ENCODE measurements around the gene UPK3B.
"Not testable (repeated sequence)": the region's sequence is repeated elsewhere in the genome, so short reads cannot be mapped to it uniquely, and the experiment has no call there.

UPK3B gene

DNA sequence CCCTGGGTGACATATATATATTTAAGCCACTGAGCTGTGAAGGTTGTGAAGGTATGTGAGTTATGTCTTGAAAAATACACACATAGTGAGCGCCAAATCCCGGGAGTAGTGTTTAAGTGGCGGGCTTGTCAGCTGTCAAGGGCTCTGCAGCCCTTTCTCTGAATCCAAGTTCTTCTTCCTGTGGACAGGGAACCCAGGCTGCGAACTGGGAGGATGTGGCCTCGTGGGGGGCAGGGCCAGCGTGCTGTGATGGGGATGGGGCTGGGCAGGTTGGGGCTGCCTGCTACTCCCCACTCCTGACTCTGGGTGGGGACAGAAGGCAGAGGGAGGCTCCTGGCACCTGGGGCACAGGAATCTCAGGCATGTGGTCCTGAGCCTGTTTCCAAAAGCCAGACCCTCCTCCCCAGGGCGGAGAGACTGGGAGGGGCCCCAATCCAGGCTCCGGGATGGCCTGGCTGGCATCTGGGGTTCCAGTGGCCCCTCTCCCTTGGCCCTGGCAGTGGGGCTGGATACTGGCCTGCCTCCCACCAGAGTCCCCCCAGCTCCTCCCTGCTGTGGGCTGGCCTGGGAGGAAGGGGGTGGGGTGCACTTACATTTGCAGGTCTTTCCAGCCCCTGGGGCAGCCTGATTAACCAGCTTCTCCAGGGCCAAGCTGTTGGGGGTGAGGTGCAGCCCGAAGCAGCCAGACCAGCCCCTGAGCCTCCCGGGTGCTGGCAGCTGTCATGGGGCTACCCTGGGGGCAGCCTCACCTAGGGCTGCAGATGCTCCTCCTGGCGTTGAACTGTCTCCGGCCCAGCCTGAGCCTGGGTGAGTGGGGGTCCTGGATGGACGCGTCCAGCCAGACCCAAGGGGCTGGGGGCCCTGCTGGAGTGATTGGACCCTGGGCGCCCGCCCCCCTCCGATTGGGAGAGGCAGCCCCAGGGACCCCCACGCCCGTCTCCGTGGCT lies at the start of gene UPK3B:
Gene UPK3B, plus strand, starts transcription at position 622 of the 947 bp plus-strand sequence. Its CDS starts 101 bp downstream, at position 723.
- no peak for DNase-seq

DNA sequence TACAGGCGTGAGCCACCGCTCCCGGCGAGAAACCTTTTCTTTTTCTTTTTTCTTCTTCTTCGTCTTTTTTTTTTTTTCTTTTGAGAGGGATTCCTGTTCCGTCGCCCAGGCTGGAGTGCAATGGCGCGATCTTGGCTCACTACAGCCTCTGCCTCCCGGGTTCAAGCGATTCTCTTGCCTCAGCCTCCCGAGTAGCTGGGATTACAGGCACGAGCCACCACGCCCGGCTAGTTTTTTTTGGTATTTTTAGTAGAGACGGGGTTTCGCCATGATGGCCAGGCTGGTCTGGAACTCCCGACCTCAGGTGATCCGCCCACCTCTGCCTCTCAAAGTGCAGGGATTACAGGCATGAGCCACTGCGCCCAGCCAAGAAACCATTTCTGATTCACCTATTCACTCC lies 49.6 kb upstream of the UPK3B start:
- not testable (repeated sequence) for DNase-seq

DNA sequence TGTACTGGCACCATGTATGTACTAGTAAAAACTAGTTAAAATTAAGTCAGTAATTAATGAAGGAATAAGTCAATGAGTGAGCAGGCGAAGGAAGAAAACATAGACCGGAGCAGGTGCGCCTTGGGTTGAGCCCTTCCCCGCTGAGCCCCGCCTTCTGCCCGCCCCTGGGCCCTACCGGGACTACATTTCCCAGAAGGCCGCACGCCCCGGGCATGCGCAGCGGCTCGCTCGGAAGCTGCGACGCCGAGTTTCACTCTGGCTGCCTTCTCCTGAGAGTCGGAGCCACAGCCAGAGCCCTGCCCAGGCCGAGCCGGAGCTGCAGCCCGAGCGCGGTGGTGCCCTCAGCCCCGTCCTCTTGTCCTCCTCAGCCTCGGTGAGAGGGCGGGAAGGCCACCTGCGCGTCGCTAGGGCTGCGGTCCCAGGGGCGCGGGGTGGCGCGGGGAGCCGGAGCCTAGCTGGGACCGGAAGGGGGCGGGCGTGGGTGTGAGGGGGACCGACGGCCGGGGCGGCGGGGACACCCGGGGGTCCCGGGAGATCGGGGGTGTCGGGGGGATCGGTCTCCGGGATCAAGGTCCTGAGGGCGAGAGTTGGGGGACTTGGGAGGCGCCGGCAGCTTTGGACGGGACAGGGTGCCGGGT lies 48.8 kb upstream of the UPK3B start, which contains the start of gene DTX2:
Gene DTX2, plus strand, starts transcription at position 246 of the 638 bp plus-strand sequence. CDS start 18,801 bp downstream, outside the sequence.
- not testable (repeated sequence) for DNase-seq

DNA sequence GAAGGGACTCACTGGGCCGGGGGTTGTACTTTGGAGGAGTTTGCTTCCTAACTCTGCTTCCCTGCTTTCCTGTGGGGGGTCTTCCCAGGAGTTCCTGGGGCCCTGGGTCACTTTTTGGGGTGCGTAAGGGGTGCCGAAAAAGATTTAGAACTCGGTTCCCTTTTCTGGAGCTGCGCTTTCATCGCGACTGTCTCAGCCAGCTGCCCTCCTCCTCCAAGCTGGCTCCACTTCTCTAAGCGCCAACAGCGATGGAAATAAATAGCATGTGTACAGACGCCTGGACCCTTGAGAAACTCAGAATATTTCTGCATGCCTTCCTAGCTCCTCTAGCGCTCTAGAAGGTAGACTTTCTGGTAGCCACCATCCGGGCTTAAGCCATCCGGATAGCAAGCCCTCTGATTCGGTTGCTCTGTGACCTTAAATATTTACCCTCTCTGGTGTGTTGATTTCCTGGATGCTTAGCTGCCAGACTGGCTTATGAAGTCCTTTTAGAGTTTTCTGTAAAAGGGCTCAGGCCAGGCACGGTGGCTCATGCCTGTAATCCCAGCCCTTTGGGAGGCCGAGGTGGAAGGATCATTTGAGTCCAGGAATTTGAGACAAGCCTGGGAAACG lies 48.0 kb upstream of the UPK3B start:
- not testable (repeated sequence) for DNase-seq

- not testable (repeated sequence) for DNase-seq
Observed at GRCh38 chr7:76464959-76465358, 45.4 kb upstream of the UPK3B start.

- DNase-seq = not testable (repeated sequence)
Observed at GRCh38 chr7:76465950-76466349, 44.4 kb upstream of the UPK3B start.

- not testable (repeated sequence) for DNase-seq
Observed at GRCh38 chr7:76467743-76468404, 42.5 kb upstream of the UPK3B start.

GRCh38 chr7:76471556-76472221 lies 38.7 kb upstream of the UPK3B start:
- not testable (repeated sequence) for DNase-seq

DNA sequence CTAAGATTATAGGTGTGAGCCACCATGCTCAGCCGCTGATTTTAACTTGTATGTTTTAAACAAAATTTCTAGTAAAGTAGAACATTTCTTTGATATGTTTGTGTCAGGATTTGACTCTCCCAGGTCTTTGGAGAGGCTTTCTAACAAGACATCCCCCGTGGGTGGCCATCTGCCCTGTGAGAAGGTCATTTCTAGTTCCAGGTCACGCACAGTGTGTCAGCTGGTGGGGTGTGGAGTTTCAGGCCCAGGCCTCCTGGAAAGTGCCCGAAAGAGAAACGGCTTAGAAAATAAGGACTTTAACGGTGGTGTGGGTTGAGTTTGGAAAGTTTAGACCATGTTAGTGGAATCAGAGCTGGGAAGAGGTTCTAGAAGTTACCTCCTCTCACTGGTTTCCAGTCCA lies 37.3 kb upstream of the UPK3B start:
- not testable (repeated sequence) for DNase-seq

- not testable (repeated sequence) for DNase-seq
Observed at GRCh38 chr7:76476280-76476679, 34.1 kb upstream of the UPK3B start.

GRCh38 chr7:76476742-76477474 lies 33.4 kb upstream of the UPK3B start:
- DNase-seq = not testable (repeated sequence)

DNA sequence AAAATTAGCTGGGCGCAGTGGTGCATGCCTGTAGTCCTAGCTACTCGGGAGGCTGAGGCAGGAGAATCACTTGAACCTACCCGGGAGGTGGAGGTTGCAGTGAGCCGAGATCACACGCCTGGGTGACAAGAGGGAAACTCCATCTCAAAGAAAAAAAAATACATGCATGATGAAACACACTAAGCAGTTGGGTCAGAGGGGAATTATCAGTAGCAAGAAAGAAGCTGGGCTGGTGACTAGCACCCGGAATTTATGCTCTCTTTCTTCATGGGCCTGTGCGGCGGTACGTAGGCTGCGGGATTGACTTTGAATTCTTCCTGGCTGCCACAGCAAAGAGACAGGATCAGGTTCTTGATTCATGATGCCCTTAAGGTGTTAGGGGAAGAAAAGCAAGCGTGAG lies 30.7 kb upstream of the UPK3B start:
- DNase-seq = not testable (repeated sequence)

GRCh38 chr7:76480403-76481253 lies 29.7 kb upstream of the UPK3B start:
- DNase-seq = not testable (repeated sequence)

DNA sequence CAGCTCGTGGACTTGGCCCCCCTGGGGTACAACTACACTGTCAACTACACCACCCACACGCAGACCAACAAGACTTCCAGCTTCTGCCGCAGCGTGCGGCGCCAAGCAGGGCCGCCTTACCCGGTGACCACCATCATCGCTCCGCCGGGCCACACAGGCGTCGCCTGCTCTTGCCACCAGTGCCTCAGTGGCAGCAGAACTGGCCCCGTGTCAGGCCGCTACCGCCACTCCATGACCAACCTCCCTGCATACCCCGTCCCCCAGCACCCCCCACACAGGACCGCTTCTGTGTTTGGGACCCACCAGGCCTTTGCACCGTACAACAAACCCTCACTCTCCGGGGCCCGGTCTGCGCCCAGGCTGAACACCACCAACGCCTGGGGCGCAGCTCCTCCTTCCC lies 27.7 kb upstream of the UPK3B start:
- not testable (repeated sequence) for DNase-seq

DNA sequence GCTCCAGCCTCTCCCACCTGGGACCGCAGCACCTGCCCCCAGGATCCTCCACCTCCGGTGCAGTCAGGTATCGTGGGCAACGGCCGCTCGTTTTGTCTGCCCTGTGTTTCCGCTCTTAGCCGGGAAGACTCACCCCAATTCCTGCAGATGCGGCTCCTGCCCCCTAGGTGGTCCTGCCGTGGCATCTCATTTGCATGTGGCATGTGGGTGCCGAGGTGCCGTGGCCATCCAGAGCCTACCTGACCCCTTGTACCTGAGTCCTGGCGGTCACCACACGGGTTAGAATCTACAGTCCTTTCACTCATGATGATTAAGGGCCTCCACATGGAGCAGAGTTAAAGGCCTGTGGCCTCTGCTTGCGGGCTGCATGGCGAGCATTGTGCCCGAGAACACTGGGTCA lies 27.3 kb upstream of the UPK3B start:
- DNase-seq = not testable (repeated sequence)

DNA sequence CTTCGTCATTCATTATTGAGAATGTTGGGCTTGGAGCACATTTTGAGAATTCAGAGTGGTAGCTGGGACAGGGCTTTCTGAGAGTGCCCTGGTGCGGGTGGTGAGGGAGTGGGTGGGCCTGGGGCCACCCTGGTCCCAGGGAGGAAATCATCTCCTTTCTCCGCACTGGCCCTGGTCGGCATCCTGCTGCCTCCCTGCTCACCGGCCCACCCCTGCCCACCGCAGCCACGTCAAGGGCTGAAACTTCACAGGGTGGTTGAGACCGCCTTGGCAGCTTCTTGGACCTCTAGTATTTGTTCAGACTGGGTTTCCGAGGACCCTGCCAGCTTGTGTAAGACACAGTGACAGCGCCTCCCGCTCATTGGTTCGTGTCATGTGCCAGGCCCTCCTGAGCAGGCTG lies 25.9 kb upstream of the UPK3B start:
- not testable (repeated sequence) for DNase-seq

DNA sequence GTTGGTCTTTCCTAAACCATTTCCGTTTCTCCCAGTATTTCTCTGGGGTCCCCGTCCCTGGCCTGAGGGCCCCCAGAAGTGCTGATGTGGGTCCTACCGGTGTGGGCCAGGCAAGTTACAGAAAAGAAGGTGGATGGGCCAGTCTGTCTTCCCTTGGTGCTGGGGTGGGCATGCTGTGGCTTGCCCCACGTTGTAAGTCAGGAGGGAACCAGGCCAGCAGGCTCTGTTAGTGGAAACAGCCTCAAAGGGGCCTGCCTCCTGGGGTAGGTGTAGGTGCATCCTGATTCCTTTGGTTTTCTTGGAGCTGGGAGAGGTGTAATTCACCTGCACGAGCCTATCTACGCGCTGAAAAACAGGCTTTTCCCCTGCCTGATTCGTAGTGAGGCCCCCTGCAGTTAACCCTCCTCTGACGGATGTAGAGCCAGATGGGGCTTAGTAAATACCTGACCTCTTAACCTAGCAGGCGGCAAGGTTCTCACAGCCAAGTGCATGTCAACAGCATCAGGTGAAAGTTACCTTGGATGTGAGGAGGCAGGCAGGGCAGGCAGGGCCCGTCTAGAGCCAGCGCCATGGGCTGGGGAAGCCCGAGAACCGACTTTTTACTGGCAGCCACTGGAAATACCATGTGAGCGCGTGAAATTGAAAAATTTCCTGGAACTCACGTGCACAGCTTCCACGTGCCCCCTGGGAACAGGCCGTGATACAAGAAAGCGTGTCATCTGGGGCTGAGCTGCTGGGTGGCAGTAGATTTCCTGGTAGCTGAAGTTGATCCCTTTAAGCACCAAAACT lies 24.3 kb upstream of the UPK3B start:
- DNase-seq = not testable (repeated sequence)

- DNase-seq = not testable (repeated sequence)
Observed at GRCh38 chr7:76486618-76487017, 23.7 kb upstream of the UPK3B start.

GRCh38 chr7:76487969-76488368 lies 22.4 kb upstream of the UPK3B start:
- not testable (repeated sequence) for DNase-seq
